ENCODE data around the gene RBP2. TPM values are rescaled to one million over a fixed set of nuclear protein-coding genes. Genes with fewer than 3 reads are reported as not detected.

RBP2 gene
- polyA plus RNA-seq, 1 donor from 2014 or later = not detected

DNA sequence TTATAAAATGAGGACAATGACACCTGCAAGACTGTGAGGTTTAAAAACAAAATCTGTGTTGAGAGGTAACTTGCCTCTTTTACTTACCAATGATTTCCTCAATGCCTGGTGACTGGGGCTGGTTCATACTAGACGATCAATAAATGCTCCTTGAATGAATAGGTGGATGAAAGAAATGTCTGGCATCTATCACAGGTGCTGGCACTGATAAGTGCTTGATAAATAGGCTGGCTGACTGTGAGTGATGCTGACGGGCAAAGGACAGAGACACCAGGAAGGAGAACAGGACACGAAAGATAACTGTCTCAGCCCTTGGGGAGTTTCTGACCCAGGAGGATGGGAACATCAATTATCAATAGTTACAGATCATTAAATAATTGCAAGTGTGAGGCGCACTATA is 31.9 kb downstream of the RBP2 start:
- no peak overlapping the region for H3K4me3 ChIP-seq (ENCODE audit: low read length)
- H3K9me2 ChIP-seq (ENCODE audit: insufficient read depth, low read length) = no peaks in the 10 kb centered on the region
- H3K9me3 ChIP-seq (ENCODE audit: low read length) = no peaks in the 10 kb centered on the region
- H4K20me1 ChIP-seq (ENCODE audit: insufficient read depth) = no peaks in the 10 kb centered on the region
- no peak overlapping the region for H2AFZ ChIP-seq (ENCODE audit: low read depth, low read length)
- TF ChIP-seq TAF1 (IDR thresholded peaks at IDR 0.05; ENCODE audit: low read depth) (no peak), POLR2AphosphoS5 (IDR thresholded peaks at IDR 0.05) (no peak), CTCF (IDR thresholded peaks at IDR 0.05; ENCODE audit: poor library complexity, severe bottlenecking) (no peak), MXI1 (conservative IDR thresholded peaks at IDR 0.05; ENCODE audit: poor library complexity, severe bottlenecking) (no peak), SMC3 (conservative IDR thresholded peaks at IDR 0.05; ENCODE audit: poor library complexity) (no peak)
- TF ChIP-seq, protein P1, sequence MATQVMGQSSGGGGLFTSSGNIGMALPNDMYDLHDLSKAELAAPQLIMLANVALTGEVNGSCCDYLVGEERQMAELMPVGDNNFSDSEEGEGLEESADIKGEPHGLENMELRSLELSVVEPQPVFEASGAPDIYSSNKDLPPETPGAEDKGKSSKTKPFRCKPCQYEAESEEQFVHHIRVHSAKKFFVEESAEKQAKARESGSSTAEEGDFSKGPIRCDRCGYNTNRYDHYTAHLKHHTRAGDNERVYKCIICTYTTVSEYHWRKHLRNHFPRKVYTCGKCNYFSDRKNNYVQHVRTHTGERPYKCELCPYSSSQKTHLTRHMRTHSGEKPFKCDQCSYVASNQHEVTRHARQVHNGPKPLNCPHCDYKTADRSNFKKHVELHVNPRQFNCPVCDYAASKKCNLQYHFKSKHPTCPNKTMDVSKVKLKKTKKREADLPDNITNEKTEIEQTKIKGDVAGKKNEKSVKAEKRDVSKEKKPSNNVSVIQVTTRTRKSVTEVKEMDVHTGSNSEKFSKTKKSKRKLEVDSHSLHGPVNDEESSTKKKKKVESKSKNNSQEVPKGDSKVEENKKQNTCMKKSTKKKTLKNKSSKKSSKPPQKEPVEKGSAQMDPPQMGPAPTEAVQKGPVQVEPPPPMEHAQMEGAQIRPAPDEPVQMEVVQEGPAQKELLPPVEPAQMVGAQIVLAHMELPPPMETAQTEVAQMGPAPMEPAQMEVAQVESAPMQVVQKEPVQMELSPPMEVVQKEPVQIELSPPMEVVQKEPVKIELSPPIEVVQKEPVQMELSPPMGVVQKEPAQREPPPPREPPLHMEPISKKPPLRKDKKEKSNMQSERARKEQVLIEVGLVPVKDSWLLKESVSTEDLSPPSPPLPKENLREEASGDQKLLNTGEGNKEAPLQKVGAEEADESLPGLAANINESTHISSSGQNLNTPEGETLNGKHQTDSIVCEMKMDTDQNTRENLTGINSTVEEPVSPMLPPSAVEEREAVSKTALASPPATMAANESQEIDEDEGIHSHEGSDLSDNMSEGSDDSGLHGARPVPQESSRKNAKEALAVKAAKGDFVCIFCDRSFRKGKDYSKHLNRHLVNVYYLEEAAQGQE (IDR thresholded peaks at IDR 0.05; ENCODE audit: borderline replicate concordance) = no peak
- no peaks in the 10 kb centered on the region for H3K27me3 ChIP-seq (ENCODE audit: insufficient read depth, low read depth, low read length)
- H3K9ac ChIP-seq (ENCODE audit: low read length) = no peak overlapping the region
- H3K27ac ChIP-seq (ENCODE audit: low read length) = no peak overlapping the region
- H3F3A ChIP-seq (ENCODE audit: insufficient read depth, low read length, poor library complexity, severe bottlenecking) = no peaks in the 10 kb centered on the region
- H3K36me3 ChIP-seq (ENCODE audit: insufficient read depth, low read length) = no peaks in the 10 kb centered on the region
- H3K79me2 ChIP-seq (replicated peaks; ENCODE audit: insufficient read depth, low read length) = no peaks in the 10 kb centered on the region
- no peak overlapping the region for H3K4me2 ChIP-seq (ENCODE audit: low read length)

GRCh38 chr3:139443186-139443585 is 33.1 kb downstream of the RBP2 start:
- Histone ChIP-seq H3K9me3 (ENCODE audit: low read length) (no peaks in the 10 kb centered on the region), H4K20me1 (ENCODE audit: insufficient read depth) (no peaks in the 10 kb centered on the region), H3K9me2 (ENCODE audit: insufficient read depth, low read length) (no peaks in the 10 kb centered on the region), H3F3A (ENCODE audit: insufficient read depth, low read length, poor library complexity, severe bottlenecking) (no peaks in the 10 kb centered on the region), H3K79me2 (replicated peaks; ENCODE audit: insufficient read depth, low read length) (no peaks in the 10 kb centered on the region), H3K27ac (ENCODE audit: low read length) (no peak overlapping the region), H3K9ac (ENCODE audit: low read length) (no peak overlapping the region), H2AFZ (ENCODE audit: low read depth, low read length) (no peak overlapping the region), H3K36me3 (ENCODE audit: insufficient read depth, low read length) (no peaks in the 10 kb centered on the region), H3K27me3 (ENCODE audit: insufficient read depth, low read depth, low read length) (no peaks in the 10 kb centered on the region), H3K4me2 (ENCODE audit: low read length) (no peak overlapping the region), H3K4me3 (ENCODE audit: low read length) (no peak overlapping the region)
- TF ChIP-seq MXI1 (conservative IDR thresholded peaks at IDR 0.05; ENCODE audit: poor library complexity, severe bottlenecking) (no peak), EZH2 (IDR thresholded peaks at IDR 0.05; ENCODE audit: borderline replicate concordance, insufficient read depth, low read length, poor library complexity, severe bottlenecking) (no peak), POLR2AphosphoS5 (IDR thresholded peaks at IDR 0.05) (no peak), CTCF (IDR thresholded peaks at IDR 0.05; ENCODE audit: poor library complexity, severe bottlenecking) (no peak), EP300 (conservative IDR thresholded peaks at IDR 0.05; ENCODE audit: poor library complexity, severe bottlenecking) (no peak), SMC3 (conservative IDR thresholded peaks at IDR 0.05; ENCODE audit: poor library complexity) (no peak), RAD21 (conservative IDR thresholded peaks at IDR 0.05) (no peak), TAF1 (IDR thresholded peaks at IDR 0.05; ENCODE audit: low read depth) (no peak)
- TF ChIP-seq, protein P1 (IDR thresholded peaks at IDR 0.05; ENCODE audit: borderline replicate concordance) = no peak
